Thoracic aorta (tissue), 2 donors: ENCODE measurements around the gene EIF1. TPM values are rescaled to one million over a fixed set of nuclear protein-coding genes. Genes with fewer than 3 reads are reported as not detected.

Experiments used
- ATAC-seq: fragments of 150-250 bp; one replicate; pipeline ENCODE4 v1.8.0; 2017; ENCODE audit warnings: low read depth; ENCODE audit not compliant: insufficient number of reproducible peaks, low FRiP score
- DNase-seq: peaks from one replicate; pipeline ENCODE4 v3.0.0-alpha.2; 2020; ENCODE audit warnings: low spot score
- H3K27ac ChIP-seq, 2 donors: fragments of 200-600 bp; sonication (generic); 1 replicate in 1 of 2; 2 replicates in 1 of 2; pipeline ENCODE4 v1.5.1; 2016; ENCODE audit warnings: mild to moderate bottlenecking in 2 of 2, moderate library complexity in 2 of 2
- H3K27me3 ChIP-seq: fragments of 200-600 bp; sonication (generic); replicated peaks from 2 replicates; pipeline ENCODE4 v1.6.0; 2016; ENCODE audit warnings: mild to moderate bottlenecking; ENCODE audit not compliant: insufficient read depth
- H3K36me3 ChIP-seq: fragments of 200-600 bp; sonication (generic); one replicate; pipeline ENCODE4 v1.5.1; 2016
- H3K4me1 ChIP-seq, 2 donors: fragments of 200-600 bp; sonication (generic); 1 replicate in 1 of 2; 2 replicates in 1 of 2; pipeline versions ENCODE4 v1.5.1 to v1.6.0; 2016; ENCODE audit warnings: low read depth in 2 of 2, mild to moderate bottlenecking in 1 of 2; ENCODE audit not compliant: control insufficient read depth in 1 of 2
- H3K4me3 ChIP-seq: fragments of 200-600 bp; sonication (generic); 2 replicates; pipeline ENCODE4 v1.5.1; 2016; ENCODE audit warnings: mild to moderate bottlenecking
- H3K9me3 ChIP-seq: fragments of 200-600 bp; sonication (generic); 2 replicates; pipeline ENCODE4 v1.5.1; 2016
- CTCF ChIP-seq: fragments of 200-600 bp; sonication (generic); IDR thresholded peaks from one replicate; pipeline ENCODE4 v1.5.1; 2019; ENCODE audit warnings: antibody characterized with exemption
- total RNA-seq, 2 donors: library from RNA; depleted of rRNA; stranded (reverse); fragments of >200 nt; gene quantifications; one replicate each; pipeline versions ENCODE4 v1.1.0 to v1.2.3, GENCODE V29; 2016

The EIF1 gene
- total RNA-seq, 2 donors from 2014 or later: 167 to 318 TPM

DNA sequence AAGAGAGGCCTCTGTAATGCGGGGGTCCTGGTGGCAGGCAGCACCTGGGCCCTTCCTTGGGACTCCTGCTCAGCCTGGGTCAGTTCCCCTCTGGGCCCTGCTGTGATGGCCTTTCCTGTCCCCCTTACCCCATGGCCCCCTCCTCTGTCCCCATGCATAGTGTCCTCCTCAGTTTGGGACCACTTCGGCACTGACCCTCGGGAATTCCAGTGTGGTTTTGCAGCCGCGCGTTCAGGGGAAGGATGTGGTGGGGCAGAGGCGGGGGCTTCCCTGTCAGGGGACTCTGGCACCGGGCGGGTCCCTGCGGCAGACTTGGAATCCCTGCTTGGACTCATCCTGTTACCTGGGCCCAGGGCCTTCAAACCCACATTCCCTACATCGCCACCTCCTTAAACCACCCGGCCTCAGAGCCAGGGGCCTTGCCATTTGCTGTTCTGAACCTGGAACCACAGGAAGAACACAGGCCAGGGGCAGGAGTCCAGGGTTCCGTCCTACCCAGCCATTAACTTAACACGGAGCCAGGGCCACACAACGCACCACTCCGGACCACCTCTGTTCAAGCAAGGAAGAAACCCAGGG, 31.4 kb upstream of the EIF1 start:
- TF ChIP-seq CTCF: no peak
- H3K27me3 ChIP-seq: no peaks in the 10 kb centered on the region
- no peak for ATAC-seq
- H3K9me3 ChIP-seq: no peaks in the 10 kb centered on the region
- H3K4me3 ChIP-seq: no peak overlapping the region
- H3K4me1 ChIP-seq: peaks cover 0 to 13% of the 10 kb centered on the region in 2 donors
- no peak for DNase-seq
- H3K27ac ChIP-seq: no peak overlapping the region
- H3K36me3 ChIP-seq: no peaks in the 10 kb centered on the region

- Histone ChIP-seq H3K9me3 (no peaks in the 10 kb centered on the region), H3K36me3 (no peaks in the 10 kb centered on the region), H3K4me1 (peaks cover 0 to 11% of the 10 kb centered on the region in 2 donors), H3K4me3 (no peak overlapping the region), H3K27me3 (no peaks in the 10 kb centered on the region), H3K27ac (no peak overlapping the region)
- no peak for ATAC-seq
- no peak for DNase-seq
- TF ChIP-seq CTCF: no peak
These were observed 30.7 kb upstream of the EIF1 start for GRCh38 chr17:41657936-41658335.

DNA sequence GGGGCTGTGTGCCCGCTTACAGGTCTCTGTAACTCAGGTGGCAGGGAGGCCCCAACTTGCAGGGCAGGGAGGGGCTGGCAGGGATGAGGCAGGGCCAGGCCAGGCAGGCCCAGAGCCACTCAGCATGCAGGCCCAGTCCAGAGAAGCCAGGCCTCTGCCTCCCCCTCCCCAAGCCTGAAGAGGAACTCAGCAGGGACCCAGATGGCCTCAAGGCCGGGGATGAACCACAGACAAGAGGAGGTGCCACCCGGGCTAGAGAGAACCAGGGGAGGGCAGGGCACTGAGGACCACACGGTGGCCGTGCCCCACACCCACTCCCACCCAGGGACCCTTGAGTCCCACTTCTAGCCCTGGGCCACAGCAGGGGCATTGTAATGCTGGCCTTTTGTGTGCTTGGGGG, 29.8 kb upstream of the EIF1 start:
- H3K4me1 ChIP-seq: peaks cover 0 to 11% of the 10 kb centered on the region in 2 donors
- no peaks in the 10 kb centered on the region for H3K27me3 ChIP-seq
- ATAC-seq: no peak
- no peak overlapping the region for H3K4me3 ChIP-seq
- no peaks in the 10 kb centered on the region for H3K9me3 ChIP-seq
- H3K36me3 ChIP-seq: no peaks in the 10 kb centered on the region
- no peak for DNase-seq
- no peak overlapping the region for H3K27ac ChIP-seq
- TF ChIP-seq CTCF: no peak

DNA sequence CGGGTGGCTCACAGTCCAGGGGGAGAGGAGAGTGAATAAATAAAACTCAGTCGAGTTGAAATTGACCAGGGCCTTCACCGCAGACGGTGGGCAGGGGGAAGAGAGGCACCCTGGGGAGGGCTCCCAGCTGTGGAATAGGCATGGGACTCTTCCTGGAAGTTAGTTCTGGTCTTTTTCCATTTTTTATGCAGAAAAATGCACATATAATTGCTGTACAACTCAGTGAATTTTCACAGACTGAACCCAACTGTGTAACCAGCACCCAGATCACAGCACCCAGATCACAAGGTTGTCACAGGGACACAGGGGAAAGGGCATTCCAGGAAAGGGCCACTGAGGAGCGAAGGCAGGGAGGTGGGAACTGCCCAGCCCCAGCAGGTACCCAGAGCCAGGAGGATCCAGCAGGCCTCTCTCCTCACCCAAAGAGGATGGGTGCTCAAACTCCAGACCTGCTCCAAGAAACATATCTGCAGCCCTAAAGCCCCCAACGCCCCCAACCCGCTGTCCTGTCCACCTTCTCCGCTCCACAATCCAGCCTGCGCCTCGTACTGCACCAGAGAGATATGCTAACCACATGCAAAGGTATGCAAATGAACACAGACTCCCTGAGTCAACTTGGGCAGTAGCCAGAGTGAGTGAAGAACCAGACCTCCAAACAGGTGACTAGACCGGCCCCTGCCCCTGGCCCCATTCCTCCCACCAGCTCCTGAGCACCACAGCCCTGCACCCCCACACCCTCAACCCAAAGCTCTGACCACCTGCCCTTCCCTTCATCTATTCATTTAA, 29.1 kb upstream of the EIF1 start:
- no peaks in the 10 kb centered on the region for H3K27me3 ChIP-seq
- no peak for DNase-seq
- H3K9me3 ChIP-seq: no peaks in the 10 kb centered on the region
- H3K4me1 ChIP-seq: peaks cover 0 to 11% of the 10 kb centered on the region in 2 donors
- no peaks in the 10 kb centered on the region for H3K36me3 ChIP-seq
- H3K27ac ChIP-seq: no peak overlapping the region
- ATAC-seq: no peak
- TF ChIP-seq CTCF: no peak
- no peak overlapping the region for H3K4me3 ChIP-seq

- DNase-seq (no peak), ATAC-seq (no peak)
- Histone ChIP-seq H3K27ac (no peak overlapping the region), H3K9me3 (no peaks in the 10 kb centered on the region), H3K4me1 (peaks cover 0 to 9% of the 10 kb centered on the region in 2 donors), H3K27me3 (no peaks in the 10 kb centered on the region), H3K36me3 (no peaks in the 10 kb centered on the region), H3K4me3 (no peak overlapping the region)
- TF ChIP-seq CTCF: no peak
These were observed 28.4 kb upstream of the EIF1 start for GRCh38 chr17:41660221-41660711.
